Memory B cell (primary cell): ENCODE results near the gene ZNF892.
"Not testable (repeated sequence)": the region's sequence is repeated elsewhere in the genome, so short reads cannot be mapped to it uniquely, and the experiment has no call there.

ENCODE experiments used
- ATAC-seq: fragments of 150-1000 bp; cut with Tn5 transposase; 2 replicates; pipeline ENCODE4 v1.10.0; 2021; ENCODE audit warnings: low read depth, mild to moderate bottlenecking, moderate library complexity
- DNase-seq, 2 donors: peaks; one replicate each; pipeline ENCODE4 v3.0.0; 2022; ENCODE audit warnings: low spot score in 2 of 2
- H3K27ac Mint-ChIP-seq: one replicate; pipeline ENCODE4 v1.8.0; 2022; ENCODE audit warnings: mild to moderate bottlenecking, moderate library complexity, mixed read lengths
- H3K27me3 Mint-ChIP-seq: one replicate; pipeline ENCODE4 v1.8.0; 2022; ENCODE audit warnings: mixed read lengths
- H3K36me3 Mint-ChIP-seq: one replicate; pipeline ENCODE4 v1.8.0; 2022; ENCODE audit warnings: mild to moderate bottlenecking, mixed read lengths
- H3K4me1 Mint-ChIP-seq: one replicate; pipeline ENCODE4 v1.8.0; 2022; ENCODE audit warnings: mixed read lengths
- H3K4me3 Mint-ChIP-seq: one replicate; pipeline ENCODE4 v1.8.0; 2022; ENCODE audit warnings: mild to moderate bottlenecking, moderate library complexity, mixed read lengths
- H3K9me3 Mint-ChIP-seq: one replicate; pipeline ENCODE4 v1.8.0; 2022; ENCODE audit warnings: mixed read lengths

ZNF892 gene

GRCh38 chr2:95240556-95240955, 33.2 kb downstream of the ZNF892 start:
- no peaks in the 10 kb centered on the region for H3K27me3 Mint-ChIP-seq
- no peak overlapping the region for H3K27ac Mint-ChIP-seq
- H3K4me3 Mint-ChIP-seq = no peak overlapping the region
- DNase-seq (no peak), ATAC-seq (no peak)
- H3K4me1 Mint-ChIP-seq = no peaks in the 10 kb centered on the region
- peaks cover 18% of the 10 kb centered on the region for H3K9me3 Mint-ChIP-seq
- peaks cover 4% of the 10 kb centered on the region for H3K36me3 Mint-ChIP-seq

GRCh38 chr2:95242084-95242483, 34.8 kb downstream of the ZNF892 start:
- not testable (repeated sequence) for ATAC-seq, H3K4me1 Mint-ChIP-seq, H3K27me3 Mint-ChIP-seq, H3K27ac Mint-ChIP-seq, DNase-seq, H3K4me3 Mint-ChIP-seq, H3K36me3 Mint-ChIP-seq
- H3K9me3 Mint-ChIP-seq = peaks cover 26% of the 10 kb centered on the region
